Measurements from ENCODE around the gene DCLK1.

The DCLK1 gene

DNA sequence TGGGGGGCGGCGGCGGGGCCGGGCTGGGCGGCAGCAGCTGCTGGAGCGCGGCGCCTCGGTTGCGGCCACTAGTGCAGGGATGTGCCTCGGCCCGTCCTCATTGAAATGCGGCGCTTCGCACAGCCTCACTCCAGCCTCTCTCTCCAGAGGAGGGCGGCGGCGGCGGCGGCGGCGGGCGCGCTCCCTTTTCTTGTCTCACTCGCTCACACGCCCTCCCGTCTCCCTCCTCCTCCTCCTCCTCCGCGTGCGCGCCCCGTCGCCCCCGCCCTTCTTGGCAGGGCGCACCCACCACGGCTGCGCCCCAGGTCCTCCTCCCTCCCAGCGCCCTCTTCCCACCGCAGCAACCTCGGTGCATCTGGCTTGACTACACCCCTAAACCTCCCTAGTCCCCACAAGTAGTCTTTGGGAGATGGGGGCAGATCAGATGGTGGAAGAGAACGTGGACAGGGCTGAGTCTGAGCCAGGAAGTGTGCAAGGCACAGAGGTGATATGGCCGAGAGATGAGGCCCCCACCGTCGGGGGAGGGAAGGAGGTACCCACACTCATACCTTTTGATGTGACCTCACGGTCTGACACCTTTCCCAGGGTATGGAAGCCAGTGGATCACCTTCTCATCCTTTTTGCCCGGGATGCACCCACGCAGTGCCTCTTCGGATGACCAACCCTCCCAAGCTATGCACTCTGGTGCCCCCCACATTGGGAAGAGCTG lies at the start of gene DCLK1:
Gene DCLK1 (minus strand): TSS at position 161 of the 709 bp plus-strand sequence.
- no peak for DNase-seq

DNA sequence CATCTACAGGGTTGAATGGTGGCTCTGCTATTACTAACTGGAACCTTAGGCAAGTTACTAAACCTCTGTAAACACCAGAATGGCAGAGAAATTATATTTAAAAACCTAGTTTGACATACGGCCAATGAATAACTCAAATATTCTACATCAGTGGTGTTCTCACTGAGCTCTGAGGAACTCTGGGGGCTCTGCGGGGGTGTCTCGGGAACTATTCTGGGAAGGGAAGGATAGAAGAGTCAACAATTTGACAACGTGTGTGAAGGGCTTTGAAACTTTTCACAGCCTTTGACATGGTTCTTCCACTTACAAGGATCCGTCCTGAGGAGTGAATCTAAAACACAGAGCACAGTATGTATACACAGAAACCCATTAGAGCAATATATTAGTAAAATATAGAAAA lies 44.4 kb upstream of the DCLK1 start:
- no peak for DNase-seq

DNA sequence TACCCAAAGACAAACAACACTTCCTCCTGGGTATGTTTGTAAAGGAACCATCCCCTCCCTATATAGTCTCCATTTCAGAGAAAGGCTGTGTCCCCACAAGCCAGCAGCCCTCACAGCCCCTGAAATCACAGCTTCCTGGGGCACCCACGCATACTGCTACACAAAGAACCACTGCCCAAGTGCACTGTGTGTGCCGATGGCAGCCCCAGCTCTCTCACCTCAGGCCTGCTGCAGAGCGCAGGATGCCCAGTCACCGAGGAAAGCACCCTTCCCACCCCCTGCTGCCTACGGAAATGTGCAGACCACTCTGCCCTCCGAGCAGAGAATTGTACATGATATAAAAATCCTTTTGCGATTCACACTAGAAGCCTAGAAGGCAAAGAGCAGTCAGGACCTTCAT lies 43.7 kb upstream of the DCLK1 start:
- DNase-seq: no peak

DNA sequence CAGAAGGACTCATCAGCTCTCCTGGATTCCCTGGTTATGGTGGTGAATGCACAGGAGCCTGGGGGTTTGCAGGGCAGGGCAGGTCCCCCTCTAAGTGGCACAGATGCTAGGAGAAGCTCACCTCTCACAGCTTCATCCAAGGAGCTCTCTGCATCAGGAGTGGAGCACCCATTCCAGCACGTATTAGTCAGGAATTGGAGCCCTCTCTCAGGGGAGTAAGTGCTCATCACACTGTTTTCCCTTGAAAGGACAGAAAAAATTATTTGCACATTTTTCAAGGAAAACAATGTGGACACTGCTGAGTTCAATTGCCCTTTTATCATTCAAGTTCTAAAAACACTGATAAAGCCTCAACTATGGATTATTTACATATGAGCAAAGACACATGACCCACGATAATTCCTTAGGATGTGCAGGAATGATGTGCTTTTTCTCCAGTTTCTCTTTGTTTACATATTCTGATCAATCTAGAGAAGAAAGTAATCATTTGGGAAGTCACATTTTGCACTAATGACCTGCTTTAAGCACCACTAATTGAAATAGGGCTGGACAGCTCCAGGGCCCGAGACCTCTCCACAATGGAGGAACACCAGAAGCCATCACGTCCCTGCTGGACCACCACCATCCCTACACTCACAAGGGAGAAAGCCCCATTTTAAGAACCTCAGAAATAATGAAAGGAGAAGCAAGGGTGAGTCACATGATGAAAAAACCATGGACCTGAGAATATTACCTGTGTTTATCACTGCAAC lies 42.6 kb upstream of the DCLK1 start:
- no peak for DNase-seq

DNA sequence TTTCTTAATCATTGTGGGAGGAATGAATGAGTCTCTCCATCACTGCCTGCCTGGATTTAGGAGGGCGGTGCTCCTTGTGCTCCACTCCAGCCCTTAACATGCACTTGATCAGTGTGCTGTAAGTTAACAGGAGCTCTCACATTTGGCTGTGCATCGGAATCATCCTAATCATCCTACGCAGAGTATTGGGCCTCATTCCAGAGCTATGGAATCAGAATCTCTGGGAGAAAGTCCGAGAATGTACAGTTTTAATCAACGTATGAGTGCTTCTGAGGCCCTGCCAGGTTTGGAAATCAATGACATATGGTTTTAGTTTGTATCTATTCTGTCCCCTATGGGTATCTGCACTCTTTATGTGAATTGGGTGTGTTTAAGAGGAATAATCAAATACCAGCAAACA lies 34.9 kb upstream of the DCLK1 start:
- DNase-seq: no peak

DNA sequence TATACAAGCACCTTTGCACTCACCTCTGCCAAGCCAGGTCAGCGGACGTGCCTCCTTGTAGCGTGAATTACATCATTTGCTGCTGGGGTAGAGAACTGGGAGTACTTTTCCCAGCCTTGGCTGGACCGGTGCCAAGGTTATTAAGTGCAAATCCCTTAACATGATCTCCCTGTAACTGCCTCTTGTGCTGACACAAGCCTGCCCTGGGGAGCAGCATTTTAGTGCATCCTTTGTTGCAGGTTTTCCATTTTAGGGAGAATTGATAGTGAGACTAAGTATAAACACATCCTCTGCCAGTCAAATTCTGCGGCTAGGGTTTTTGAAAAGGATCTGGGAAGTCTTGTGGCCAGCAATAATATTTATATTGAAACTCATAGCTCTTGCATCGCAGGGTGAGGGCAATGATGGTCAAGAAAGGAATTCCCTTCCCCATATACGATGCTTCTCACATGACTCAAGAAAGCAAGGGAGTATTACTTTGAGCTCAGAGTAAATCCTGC lies 32.7 kb upstream of the DCLK1 start:
- DNase-seq: no peak

DNA sequence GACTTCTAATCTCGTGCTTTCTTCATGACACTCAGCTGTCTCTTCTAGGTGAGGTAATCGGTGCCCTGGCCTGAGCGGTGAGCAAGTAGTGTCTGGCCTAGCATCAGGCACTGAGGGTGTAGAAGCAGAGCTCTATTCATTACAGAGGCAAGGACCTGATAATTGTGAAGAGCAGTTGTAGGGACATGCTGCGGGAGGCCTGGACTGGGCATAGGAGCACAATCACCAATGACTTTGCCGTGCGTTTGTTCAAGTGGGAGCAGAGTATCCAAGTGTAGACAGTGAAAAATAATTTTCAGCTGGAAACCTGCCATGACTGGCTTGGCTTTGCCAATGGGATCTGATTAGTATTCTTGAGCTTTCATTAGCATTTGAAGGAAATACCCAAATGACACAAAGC lies 32.1 kb upstream of the DCLK1 start:
- no peak for DNase-seq

DNA sequence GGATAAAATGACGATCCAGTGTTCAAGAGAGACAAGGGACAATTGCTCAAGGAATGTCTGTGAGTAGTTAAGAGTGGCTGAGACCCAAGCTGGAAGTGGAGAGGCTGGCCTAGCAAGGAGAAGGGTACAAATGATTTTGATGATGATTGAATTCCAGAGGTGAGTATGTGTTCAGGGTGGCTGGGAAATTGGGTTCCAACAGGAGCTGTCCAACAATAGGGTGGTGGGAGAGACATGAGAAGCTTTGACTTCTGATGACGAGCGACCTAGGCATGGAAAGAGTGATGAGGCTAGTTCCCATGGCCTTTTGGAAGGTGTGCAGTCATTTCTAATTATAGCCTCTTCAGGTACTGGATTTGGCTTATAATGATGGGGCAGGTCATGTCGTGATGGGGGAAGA lies 29.1 kb upstream of the DCLK1 start:
- no peak for DNase-seq

DNA sequence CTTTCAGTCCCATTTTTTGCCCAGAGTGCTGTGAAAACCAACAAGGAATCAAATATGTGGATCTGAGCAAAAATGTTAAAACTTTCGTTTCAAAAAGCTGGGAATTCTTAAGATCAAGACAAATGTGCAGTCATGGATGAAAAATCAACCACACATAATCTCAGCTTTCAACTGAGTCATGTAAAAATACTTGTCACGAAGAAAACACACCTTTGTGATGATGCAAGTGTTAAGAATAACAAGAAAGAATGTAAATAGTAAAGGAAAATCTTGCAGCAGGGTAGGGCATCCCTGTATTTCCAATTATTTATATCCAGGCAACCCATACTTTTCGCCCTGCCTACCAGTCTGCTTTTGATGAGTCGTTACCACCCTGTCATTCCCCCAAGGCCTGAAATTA lies 27.4 kb upstream of the DCLK1 start:
- no peak for DNase-seq

DNA sequence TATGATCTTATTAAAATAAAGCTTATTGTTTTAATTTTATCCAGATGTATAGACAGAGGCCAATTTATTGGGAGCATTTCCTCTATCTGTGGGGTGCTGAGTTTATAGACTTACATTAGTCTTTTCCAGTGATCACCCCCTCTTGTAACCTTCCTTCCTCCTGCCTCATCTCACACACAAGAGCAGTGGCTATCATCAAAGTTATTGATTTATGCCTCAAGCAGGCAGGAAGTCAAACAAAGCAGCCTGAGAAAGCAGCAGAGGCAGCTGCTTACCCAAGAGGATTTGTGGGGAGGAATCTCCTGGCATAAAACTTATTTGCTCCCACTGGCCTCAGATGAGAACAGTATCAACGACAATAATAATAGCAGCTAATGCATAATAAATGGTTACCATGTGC lies 26.3 kb upstream of the DCLK1 start:
- no peak for DNase-seq

DNA sequence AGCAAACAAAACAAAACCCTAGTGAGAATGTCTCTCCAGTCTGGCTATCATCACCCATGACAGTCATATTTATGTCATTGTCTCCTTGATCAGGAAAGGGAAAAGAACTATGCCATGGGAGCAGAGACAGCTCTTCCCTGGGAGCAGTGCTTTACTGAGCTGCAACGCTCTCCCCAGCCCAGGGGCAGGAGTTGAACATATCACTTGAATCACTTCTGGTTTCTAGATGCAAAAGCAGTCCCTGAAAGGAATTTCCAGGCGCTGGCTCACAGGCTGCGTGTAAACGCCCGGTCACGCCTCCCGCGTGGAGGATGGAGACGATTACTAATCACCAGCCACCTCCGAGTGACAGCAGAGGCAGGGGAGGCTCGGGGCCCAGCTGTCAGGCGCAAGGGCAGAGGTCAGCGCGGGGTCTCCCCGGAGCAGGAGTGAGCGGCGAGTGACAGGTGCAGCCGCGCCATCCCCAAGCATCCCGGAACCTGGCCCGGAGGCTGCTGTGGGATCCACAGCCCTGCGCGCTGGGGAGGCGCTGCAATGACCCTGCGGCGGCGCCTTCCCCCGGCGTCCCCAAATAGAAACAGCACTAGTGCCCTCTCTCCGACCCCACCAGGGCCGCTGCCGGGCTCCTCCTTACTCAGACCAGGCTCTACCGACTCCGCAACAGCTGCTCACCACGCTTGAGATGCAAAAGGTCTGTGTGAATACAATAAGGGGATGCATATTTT lies 23.5 kb upstream of the DCLK1 start:
- no peak for DNase-seq

DNA sequence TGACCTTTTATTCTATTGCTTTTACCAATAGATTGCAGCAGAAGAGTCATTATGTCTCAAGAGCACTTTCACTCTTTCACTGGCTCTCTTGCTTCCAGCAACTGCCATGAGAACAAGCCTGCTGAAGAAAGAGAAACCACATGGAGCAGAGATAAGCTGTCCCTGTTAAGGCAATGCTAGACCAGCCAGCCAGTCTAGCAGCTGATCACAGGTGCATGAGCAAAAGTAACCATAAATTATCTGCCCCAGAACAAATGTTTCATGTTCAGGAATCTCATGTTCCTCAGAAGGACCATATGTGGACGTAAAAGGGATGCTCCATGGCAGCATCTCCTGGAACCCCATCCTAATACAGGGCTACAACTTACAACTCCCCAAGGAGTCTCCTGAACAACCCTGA lies 20.4 kb upstream of the DCLK1 start:
- DNase-seq: no peak

DNA sequence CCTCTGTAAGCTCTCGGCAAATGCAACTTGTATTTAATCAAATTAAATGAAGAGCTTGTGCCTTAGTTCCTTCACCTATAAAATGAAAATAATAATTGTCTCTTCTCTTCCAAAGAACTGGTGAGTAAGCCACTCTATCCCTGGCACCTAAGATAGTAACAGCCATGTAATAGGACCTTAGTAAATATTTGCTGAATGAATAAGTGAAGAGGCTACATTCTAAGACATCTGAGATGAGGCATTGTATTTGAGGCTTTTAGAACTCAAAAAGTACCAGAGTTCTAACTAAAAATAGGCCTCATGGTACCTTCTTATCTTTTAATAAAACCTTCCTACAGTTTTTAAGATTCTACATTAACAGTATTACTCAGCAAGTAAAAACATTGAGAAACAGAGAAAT lies 17.3 kb upstream of the DCLK1 start:
- no peak for DNase-seq

DNA sequence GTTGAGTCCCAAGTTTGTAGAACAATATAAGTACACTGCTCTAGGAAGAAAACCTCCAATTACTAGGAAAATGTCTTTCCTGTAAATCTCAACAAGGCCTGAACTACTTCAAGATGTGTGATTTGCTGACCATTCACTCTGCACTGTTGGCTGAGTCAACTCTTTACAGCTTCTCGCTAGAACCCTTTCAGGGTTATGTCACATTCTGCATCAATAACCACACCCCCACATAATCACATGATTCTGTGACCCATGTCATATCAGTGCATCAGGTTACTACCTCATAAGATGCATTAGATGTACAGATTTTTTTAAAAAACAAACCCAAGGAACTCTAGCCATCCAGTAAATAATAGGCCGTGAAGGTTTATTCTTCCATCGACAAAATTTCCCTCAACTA lies 16.1 kb upstream of the DCLK1 start:
- DNase-seq: no peak

DNA sequence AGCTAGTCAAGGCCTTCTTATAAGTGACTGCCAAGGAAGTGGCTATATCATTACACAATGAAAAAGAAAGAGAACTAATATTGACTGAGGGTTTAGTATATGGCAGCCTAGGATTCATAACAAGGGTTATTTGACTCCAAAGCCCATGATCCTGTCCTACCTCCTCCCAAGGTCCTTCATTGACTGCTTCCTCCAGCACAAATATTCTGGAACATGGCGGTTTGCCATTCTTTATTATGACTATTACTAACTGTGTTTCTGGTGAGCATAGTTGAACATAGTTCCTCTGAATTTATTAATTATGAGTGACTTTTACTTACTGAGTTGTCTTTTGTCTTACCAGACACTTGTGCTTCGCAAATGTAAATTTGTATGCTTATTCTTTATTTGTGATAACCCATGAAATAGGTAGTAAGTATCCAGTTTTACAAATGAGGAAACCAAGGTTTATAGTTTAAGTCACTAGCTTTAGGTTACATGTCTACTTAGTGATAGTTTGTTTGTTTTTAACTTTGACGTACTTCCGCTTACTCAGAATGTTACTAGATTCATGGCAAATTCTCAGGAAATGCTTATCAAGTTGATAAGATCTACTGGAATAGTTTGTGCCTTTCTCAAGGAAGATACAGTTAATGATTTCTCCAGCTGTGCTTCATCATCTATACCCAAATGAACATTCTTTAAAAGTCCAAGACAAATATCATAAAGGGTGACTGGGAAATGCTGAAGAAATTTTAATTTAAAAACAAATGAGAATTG lies 15.5 kb upstream of the DCLK1 start:
- no peak for DNase-seq

DNA sequence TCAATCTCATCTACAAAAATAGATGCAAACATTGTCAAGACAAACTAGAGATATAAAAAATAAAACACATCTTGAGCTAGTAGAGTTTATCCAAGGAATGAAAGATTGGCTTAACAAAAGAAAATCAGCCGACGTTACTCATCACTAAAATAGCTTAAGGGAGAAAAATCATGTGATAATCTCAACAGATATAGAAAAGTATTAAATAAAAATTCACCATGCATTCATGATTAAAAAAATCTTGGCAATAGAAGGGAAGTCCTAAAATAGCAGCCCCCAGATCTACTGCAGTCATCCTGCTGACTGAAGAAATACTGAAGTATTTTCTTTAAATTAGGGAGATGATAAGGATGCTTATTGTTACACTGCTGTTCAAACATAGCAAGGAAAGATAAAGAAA lies 12.6 kb upstream of the DCLK1 start:
- DNase-seq: no peak

DNA sequence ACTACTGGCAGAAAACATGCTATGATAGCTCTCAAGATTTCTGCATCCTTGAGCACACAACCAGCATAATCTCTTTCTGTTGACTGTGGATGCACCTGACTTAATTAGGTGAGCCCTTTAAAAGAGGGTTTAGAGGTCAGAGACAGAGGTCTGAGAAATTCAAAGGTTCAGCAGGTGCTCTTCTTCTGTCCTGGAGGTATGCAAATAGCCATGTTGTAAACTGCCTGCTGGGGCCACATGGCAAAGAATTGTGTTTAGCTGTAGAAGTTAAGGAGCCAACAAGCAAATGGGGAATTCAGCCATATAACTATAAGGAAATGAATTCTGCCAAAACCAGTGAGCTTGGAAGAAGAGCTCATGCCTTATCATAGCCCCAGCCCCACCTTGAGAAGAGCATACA lies 11.6 kb upstream of the DCLK1 start:
- DNase-seq: no peak

DNA sequence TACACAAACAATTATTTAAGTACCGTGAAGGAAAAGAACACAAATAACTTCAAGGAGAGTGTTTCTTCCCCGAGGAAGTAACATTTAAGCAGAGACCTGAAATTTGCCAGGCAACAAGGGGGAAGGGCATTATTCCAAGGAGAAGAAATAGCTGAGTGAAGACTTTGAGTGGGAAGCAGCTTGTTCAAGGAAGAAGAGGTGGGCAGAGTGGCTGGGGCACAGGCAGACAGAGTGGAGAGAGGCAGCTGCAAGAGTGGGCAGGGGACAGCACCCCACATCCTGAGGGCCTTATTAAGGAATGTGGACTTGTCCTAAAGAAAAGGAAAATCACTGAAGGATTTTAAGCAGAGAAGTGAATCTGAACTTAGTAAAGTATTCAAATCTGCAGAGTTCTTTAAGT lies 4.7 kb upstream of the DCLK1 start:
- no peak for DNase-seq

DNA sequence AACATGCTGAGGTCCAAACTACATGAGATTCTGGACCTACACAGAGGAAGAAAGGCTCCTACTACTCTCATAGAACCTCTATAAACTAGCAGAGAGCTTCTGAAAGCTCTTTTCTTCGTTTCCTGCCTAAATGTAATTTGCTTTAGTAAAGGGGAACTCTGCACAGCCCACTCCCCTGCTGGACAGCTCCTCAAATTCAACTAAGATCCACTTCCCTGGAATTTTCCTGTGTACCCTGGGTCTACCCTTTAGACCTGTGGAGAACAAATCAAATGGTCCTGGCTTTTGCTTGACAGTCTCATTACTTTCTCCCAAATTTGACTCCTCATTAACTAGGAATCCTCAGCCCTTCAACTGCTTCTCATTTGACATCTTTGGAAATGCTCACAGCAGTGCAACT lies 3.5 kb upstream of the DCLK1 start:
- no peak for DNase-seq

DNA sequence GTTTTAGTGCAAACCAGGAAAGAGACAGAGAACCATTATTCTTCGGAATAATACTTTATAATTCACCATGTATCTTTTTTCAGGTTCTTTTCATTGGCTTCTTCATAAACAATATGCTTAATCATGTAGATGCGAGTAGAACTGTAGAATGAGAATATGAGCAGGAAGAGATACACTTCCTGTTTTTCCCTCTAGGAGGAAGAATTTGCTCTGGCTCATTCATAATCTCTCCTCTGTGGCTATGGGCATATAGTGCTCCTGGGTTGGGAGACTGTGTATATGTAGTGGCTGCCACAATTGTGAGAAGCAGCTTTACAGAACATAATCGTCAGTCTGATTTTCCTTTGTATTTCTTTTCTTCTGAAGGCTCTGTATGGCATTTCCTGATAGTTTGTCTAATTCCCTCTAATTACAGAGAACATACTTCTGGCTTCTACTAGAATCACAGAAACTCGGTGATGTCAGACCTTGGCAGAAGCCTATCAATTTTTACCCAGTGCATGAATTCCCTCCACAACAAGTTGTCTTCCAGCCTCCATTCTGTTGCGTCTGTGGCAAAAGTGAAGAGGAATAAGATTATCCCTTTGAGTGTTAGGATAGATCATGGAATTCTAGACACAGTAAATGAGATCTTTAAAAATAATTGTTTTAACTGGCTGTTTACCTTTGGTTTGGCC lies 2.9 kb upstream of the DCLK1 start:
- no peak for DNase-seq

DNA sequence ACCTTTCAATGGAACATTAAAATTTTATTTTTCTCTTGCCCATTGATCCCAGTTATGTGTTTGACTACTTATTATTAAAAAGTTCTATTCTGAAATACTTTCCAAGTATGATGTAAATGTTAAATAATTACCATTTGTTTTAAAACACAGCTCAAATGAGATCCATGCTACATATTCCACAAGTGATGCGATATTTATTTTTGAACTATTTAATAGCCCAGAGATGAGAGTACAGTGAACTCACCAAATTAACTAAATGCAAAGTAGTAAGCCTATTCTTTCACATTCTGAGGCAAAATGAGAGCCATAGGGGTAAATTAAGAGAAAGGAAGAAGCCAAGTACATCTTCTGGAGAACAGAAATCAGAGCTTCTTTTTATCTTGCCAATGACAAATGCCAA lies 1.2 kb upstream of the DCLK1 start:
- no peak for DNase-seq

DNA sequence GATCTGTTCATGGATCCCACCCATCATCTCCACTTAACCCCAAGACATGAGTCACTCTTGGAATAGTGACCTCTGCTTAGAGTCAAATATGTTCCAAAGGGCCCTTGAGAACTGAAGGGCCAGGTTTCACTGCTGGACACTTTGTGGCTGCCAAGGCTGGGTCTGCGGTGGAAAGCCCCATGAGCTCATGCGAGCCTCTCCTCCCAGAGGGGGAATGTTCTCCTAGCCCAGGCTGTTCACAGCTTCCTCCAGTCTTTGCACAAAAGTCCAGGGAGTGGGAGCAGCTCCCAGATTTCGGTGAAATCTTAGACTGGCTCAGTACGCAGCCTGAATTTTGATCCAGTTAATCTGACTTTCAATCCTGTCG lies 732 bp upstream of the DCLK1 start:
- no peak for DNase-seq

Data from SIG-M5 (cell line).